CD14-positive monocyte (primary cell): Measurements from ENCODE around the gene NEO1. TPM values are rescaled to one million over a fixed set of nuclear protein-coding genes. Genes with fewer than 3 reads are reported as not detected.

Experiments used
- DNase-seq, 3 donors: peaks; one replicate each; pipeline ENCODE4 v3.0.0-alpha.2; 2011 to 2022
- H2AFZ ChIP-seq: 2 replicates; pipeline ENCODE4 v1.6.0; 2012; ENCODE audit warnings: mild to moderate bottlenecking, low read depth, low read length, inconsistent platforms; ENCODE audit not compliant: insufficient read depth, poor library complexity, severe bottlenecking
- H3K27ac ChIP-seq, 2 donors: 1 replicate in 1 of 2; 2 replicates in 1 of 2; pipeline ENCODE4 v1.5.1; 2012 to 2013; ENCODE audit warnings: low read length in 2 of 2, control low read depth in 1 of 2, inconsistent platforms in 1 of 2, low read depth in 1 of 2, mild to moderate bottlenecking in 1 of 2
- H3K27me3 ChIP-seq, 2 donors: one replicate each; pipeline versions ENCODE4 v1.6.0 to v1.6.1; 2011 to 2013; ENCODE audit warnings: low read length in 2 of 2; ENCODE audit not compliant: control insufficient read depth in 2 of 2, insufficient read depth in 2 of 2
- H3K36me3 ChIP-seq, 2 donors: replicated peaks in 1 of 2; 1 replicate in 1 of 2; 2 replicates in 1 of 2; pipeline versions ENCODE4 v1.5.1 to v1.6.1; 2012 to 2013; ENCODE audit warnings: low read length in 2 of 2, control low read depth in 1 of 2, inconsistent platforms in 1 of 2, mild to moderate bottlenecking in 1 of 2; ENCODE audit not compliant: insufficient read depth in 2 of 2, control insufficient read depth in 1 of 2
- H3K4me1 ChIP-seq, 2 donors: 1 replicate in 1 of 2; 2 replicates in 1 of 2; pipeline versions ENCODE4 v1.5.1 to v1.6.1; 2012 to 2013; ENCODE audit warnings: low read length in 2 of 2, control low read depth in 1 of 2, inconsistent platforms in 1 of 2, mild to moderate bottlenecking in 1 of 2, moderate library complexity in 1 of 2; ENCODE audit not compliant: insufficient read depth in 2 of 2, control insufficient read depth in 1 of 2
- H3K4me2 ChIP-seq: replicated peaks from 2 replicates; pipeline ENCODE3; 2012; ENCODE audit warnings: low read length, moderate library complexity, mild to moderate bottlenecking; ENCODE audit not compliant: poor library complexity, severe bottlenecking; ENCODE audit errors: extremely low read depth
- H3K4me3 ChIP-seq, 3 experiments: fragments of 200-600 bp in 1 of 3; sonication (generic) in 1 of 3; replicated peaks in 1 of 3; 1 replicate in 2 of 3; 2 replicates in 1 of 3; pipeline ENCODE4 v1.5.1; 2011 to 2013; ENCODE audit warnings: low read length in 3 of 3, mild to moderate bottlenecking in 3 of 3, control low read depth in 2 of 3, low read depth in 2 of 3, inconsistent platforms in 1 of 3, moderate library complexity in 1 of 3
- H3K79me2 ChIP-seq: 2 replicates; pipeline ENCODE4 v1.6.0; 2012; ENCODE audit warnings: mild to moderate bottlenecking, control low read depth, inconsistent platforms, low read length, moderate library complexity; ENCODE audit not compliant: insufficient read depth
- H3K9ac ChIP-seq: 2 replicates; pipeline ENCODE4 v1.6.0; 2017; ENCODE audit warnings: low read length, mild to moderate bottlenecking; ENCODE audit not compliant: insufficient read depth, poor library complexity, severe bottlenecking
- H3K9me3 ChIP-seq, 2 donors: replicated peaks in 1 of 2; 1 replicate in 1 of 2; 2 replicates in 1 of 2; pipeline versions ENCODE4 v1.5.1 to v1.6.1; 2012 to 2013; ENCODE audit warnings: low read length in 2 of 2, control low read depth in 1 of 2; ENCODE audit not compliant: control insufficient read depth in 1 of 2, insufficient read depth in 1 of 2
- H4K20me1 ChIP-seq: 2 replicates; pipeline ENCODE4 v1.6.0; 2012; ENCODE audit warnings: mild to moderate bottlenecking, low read length, control low read depth, moderate library complexity; ENCODE audit not compliant: insufficient read depth
- H3K27ac Mint-ChIP-seq, 7 donors: one replicate each; pipeline ENCODE4 v1.8.0; 2020; ENCODE audit warnings: mild to moderate bottlenecking in 7 of 7, mixed read lengths in 7 of 7, moderate library complexity in 6 of 7, inconsistent platforms in 2 of 7
- H3K27me3 Mint-ChIP-seq, 3 donors: one replicate each; pipeline ENCODE4 v1.8.0; 2021 to 2022; ENCODE audit warnings: low read depth in 3 of 3, mild to moderate bottlenecking in 3 of 3, mixed read lengths in 3 of 3, moderate library complexity in 3 of 3, inconsistent platforms in 1 of 3
- H3K36me3 Mint-ChIP-seq, 2 donors: one replicate each; pipeline ENCODE4 v1.8.0; 2020; ENCODE audit warnings: mixed read lengths in 2 of 2, inconsistent platforms in 1 of 2, mild to moderate bottlenecking in 1 of 2
- H3K4me1 Mint-ChIP-seq: one replicate; pipeline ENCODE4 v1.8.0; 2020; ENCODE audit warnings: mild to moderate bottlenecking, mixed read lengths
- H3K4me3 Mint-ChIP-seq, 2 donors: one replicate each; pipeline ENCODE4 v1.8.0; 2020; ENCODE audit warnings: mild to moderate bottlenecking in 2 of 2, mixed read lengths in 2 of 2, moderate library complexity in 1 of 2
- H3K9me3 Mint-ChIP-seq, 7 donors: one replicate each; pipeline ENCODE4 v1.8.0; 2020 to 2022; ENCODE audit warnings: mixed read lengths in 7 of 7, mild to moderate bottlenecking in 6 of 7, moderate library complexity in 6 of 7, inconsistent platforms in 2 of 7
- CTCF ChIP-seq: fragments of 200-600 bp; IDR thresholded peaks from one replicate; pipeline ENCODE4 v1.8.0; 2022; ENCODE audit warnings: antibody characterized with exemption, mild to moderate bottlenecking
- WGBS: methylation state at CpG from one replicate; pipeline ENCODE4 v1.1.5; 2013; ENCODE audit warnings: missing lambda C conversion rate; ENCODE audit not compliant: insufficient coverage; 5-methylcytosine and 5-hydroxymethylcytosine counted together
- intact Hi-C, 2 donors: fragments of 100-400 bp; cut with micrococcal nuclease; formaldehyde crosslinking; loops; one replicate each; pipeline versions ENCODE4 v1.15.0 to v1.15.1; 2023
- polyA plus RNA-seq, 3 donors: library from polyadenylated mRNA; depleted of rRNA in 1 of 3; unstranded in 2 of 3; stranded (reverse) in 1 of 3; fragments of 300-500 nt in 2 of 3; fragments of >200 nt in 1 of 3; fragmentation: Illumina TruSeq in 2 of 3; gene quantifications; 1 replicate in 2 of 3; 2 replicates in 1 of 3; pipeline ENCODE4 v1.2.3, GENCODE V29; 2012 to 2021

NEO1 gene
- polyA plus RNA-seq, 3 donors = 0.03 to 0.06 TPM; not detected in 1

GRCh38 chr15:73168487-73168886 is 116.2 kb downstream of the NEO1 start:
- Mint-ChIP-seq H3K27me3 (peaks cover 7 to 20% (median 11%) of the 10 kb centered on the region in 3 donors), H3K4me1 (no peaks in the 10 kb centered on the region), H3K36me3 (no peaks in the 10 kb centered on the region), H3K27ac (no peak overlapping the region), H3K9me3 (peaks cover 0 to 10% (median 3%) of the 10 kb centered on the region in 7 donors), H3K4me3 (no peak overlapping the region)
- Histone ChIP-seq H3K79me2 (no peaks in the 10 kb centered on the region), H3K9me3 (peaks cover 2 to 16% of the 10 kb centered on the region in 2 donors), H3K27me3 (peaks cover 0 to 10% of the 10 kb centered on the region in 2 donors), H3K4me3 (no peak overlapping the region), H3K4me2 (no peak overlapping the region), H3K9ac (no peak overlapping the region), H3K36me3 (no peaks in the 10 kb centered on the region), H4K20me1 (no peaks in the 10 kb centered on the region), H3K4me1 (no peaks in the 10 kb centered on the region), H3K27ac (no peak overlapping the region), H2AFZ (no peak overlapping the region)
- no peak for DNase-seq
- 100% methylated on average over 3 of the region's 3 CpGs for WGBS
- TF ChIP-seq CTCF = no peak
- intact Hi-C loops = no loop called here

GRCh38 chr15:73171711-73172110 is 119.4 kb downstream of the NEO1 start:
- no peaks in the 10 kb centered on the region for H3K36me3 Mint-ChIP-seq
- no peak overlapping the region for H3K27ac Mint-ChIP-seq

More at GRCh38 chr15:73171711-73172110, 119.4 kb downstream of the NEO1 start:
- no peaks in the 10 kb centered on the region for H3K4me1 ChIP-seq
- no peak for DNase-seq
- H3K4me3 ChIP-seq = no peak overlapping the region
- peaks cover 0 to under 1% of the 10 kb centered on the region in 2 donors for H3K9me3 ChIP-seq
- TF ChIP-seq CTCF = no peak
- H2AFZ ChIP-seq = no peak overlapping the region
- H3K36me3 ChIP-seq = no peaks in the 10 kb centered on the region
- no peak overlapping the region for H3K4me2 ChIP-seq
- WGBS = 96% methylated on average over 8 of the region's 9 CpGs
- Mint-ChIP-seq H3K4me1 (no peaks in the 10 kb centered on the region), H3K4me3 (no peak overlapping the region), H3K27me3 (peaks cover 8 to 29% (median 8%) of the 10 kb centered on the region in 3 donors), H3K9me3 (peaks cover 0 to 2% (median 0%) of the 10 kb centered on the region in 7 donors)
- H3K27ac ChIP-seq = no peak overlapping the region
- no peak overlapping the region for H3K9ac ChIP-seq
- H4K20me1 ChIP-seq = no peaks in the 10 kb centered on the region
- no peaks in the 10 kb centered on the region for H3K79me2 ChIP-seq
- intact Hi-C loops = no loop called here
- H3K27me3 ChIP-seq = peaks cover 0 to 18% of the 10 kb centered on the region in 2 donors
